Activated T-helper 1 cell treated with anti-CD3 and anti-CD28 coated beads, Interleukin-12 subunit alpha, Interleukin-12 subunit beta, Interleukin-2, Interleukin-4 antibody, amounts not matched to agents 30 ng/mL and 10 ng/mL and 1 ng/mL, durations not matched to agents 14 hours and 24 hours and 36 hours (primary cell): ENCODE measurements around the gene LRCH1. TPM values are rescaled to one million over a fixed set of nuclear protein-coding genes. Genes with fewer than 3 reads are reported as not detected.
"Not testable (repeated sequence)": the region's sequence is repeated elsewhere in the genome, so short reads cannot be mapped to it uniquely, and the experiment has no call there.

Source experiments
- DNase-seq: peaks from one replicate; pipeline ENCODE4 v3.0.0; 2021; ENCODE audit warnings: low spot score
- H3K27ac Mint-ChIP-seq: one replicate; pipeline ENCODE4 v1.8.0; 2021; ENCODE audit warnings: mild to moderate bottlenecking, mixed read lengths
- H3K27me3 Mint-ChIP-seq: one replicate; pipeline ENCODE4 v1.8.0; 2022; ENCODE audit warnings: mild to moderate bottlenecking, moderate library complexity, mixed read lengths; ENCODE audit not compliant: insufficient read depth
- H3K36me3 Mint-ChIP-seq: one replicate; pipeline ENCODE4 v1.8.0; 2021; ENCODE audit warnings: low read depth, mixed read lengths
- H3K4me1 Mint-ChIP-seq: one replicate; pipeline ENCODE4 v1.8.0; 2021; ENCODE audit warnings: low read depth, mixed read lengths
- H3K4me3 Mint-ChIP-seq: one replicate; pipeline ENCODE4 v1.8.0; 2021; ENCODE audit warnings: mild to moderate bottlenecking, moderate library complexity, mixed read lengths
- H3K9me3 Mint-ChIP-seq: one replicate; pipeline ENCODE4 v1.8.0; 2021; ENCODE audit warnings: mixed read lengths
- intact Hi-C: fragments of 100-400 bp; cut with micrococcal nuclease; formaldehyde crosslinking; loops from one replicate; pipeline ENCODE4 v1.15.1; 2024
- total RNA-seq: library from RNA; stranded (reverse); gene quantifications from 2 replicates; pipeline ENCODE4 v1.2.3, GENCODE V29; 2022

The LRCH1 gene
- total RNA-seq, 1 donor from 2014 or later = 20.3 TPM

DNA sequence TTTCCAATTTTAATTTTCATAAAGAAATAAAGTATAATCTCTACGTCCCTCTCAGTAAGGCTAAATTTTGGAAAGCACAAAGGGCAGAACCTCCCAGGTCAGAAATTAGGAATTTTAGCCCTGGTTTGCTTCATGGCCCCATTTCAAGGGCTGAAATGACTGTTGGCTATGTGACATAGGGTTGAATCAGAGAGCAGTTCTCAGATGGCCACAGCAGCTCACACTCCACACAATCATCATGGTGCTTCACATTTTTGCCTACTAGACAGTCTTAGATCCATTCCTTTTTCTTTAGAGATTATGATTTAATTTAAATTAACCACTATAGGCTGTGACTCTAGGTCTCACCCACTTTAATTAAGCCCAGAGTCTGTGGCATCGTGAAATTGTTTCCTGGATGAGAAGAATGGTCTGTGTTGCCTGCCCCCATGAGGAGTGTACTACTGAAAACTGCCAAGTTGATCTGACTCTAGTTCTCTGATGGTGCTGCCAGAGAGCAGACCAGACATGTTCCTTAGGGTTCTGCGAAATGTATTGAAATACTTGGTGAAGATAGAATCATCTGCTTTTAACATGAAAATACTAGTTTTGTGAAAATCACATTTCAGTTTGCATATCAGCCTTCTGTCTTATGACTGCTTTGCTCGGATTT lies 186.6 kb downstream of the LRCH1 start:
- no peak for DNase-seq
- peaks cover 22% of the 10 kb centered on the region for H3K36me3 Mint-ChIP-seq

DNA sequence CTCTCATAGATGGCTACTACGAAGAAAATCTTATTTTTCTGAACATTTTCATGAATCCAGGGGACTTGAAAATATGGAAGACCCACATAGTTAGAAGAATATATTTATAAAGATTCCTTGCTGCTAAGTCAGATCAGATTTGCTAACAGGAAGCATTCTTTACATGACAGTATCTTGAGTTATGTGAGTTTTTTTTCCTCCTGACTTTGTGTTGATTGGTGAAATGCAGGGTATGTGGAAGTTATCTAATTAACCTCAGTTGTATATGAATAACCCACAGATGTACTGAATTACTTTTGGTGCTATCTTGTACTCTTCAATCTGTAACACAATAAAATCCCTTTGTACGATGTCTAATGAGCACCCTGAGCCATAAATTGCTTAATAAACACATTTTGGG lies 190.2 kb downstream of the LRCH1 start:
- Mint-ChIP-seq H3K4me1 (peaks cover 8% of the 10 kb centered on the region), H3K9me3 (no peaks in the 10 kb centered on the region), H3K4me3 (no peak overlapping the region), H3K36me3 (peaks cover 24% of the 10 kb centered on the region), H3K27me3 (no peaks in the 10 kb centered on the region), H3K27ac (no peak overlapping the region)
- DNase-seq = no peak
- intact Hi-C loops = no loop called here

More for the DNA sequence above, 186.6 kb downstream of the LRCH1 start:
- H3K27ac Mint-ChIP-seq = no peak overlapping the region
- no peaks in the 10 kb centered on the region for H3K4me1 Mint-ChIP-seq
- intact Hi-C loops = no loop called here
- H3K9me3 Mint-ChIP-seq = no peaks in the 10 kb centered on the region
- H3K4me3 Mint-ChIP-seq = no peak overlapping the region
- no peaks in the 10 kb centered on the region for H3K27me3 Mint-ChIP-seq

DNA sequence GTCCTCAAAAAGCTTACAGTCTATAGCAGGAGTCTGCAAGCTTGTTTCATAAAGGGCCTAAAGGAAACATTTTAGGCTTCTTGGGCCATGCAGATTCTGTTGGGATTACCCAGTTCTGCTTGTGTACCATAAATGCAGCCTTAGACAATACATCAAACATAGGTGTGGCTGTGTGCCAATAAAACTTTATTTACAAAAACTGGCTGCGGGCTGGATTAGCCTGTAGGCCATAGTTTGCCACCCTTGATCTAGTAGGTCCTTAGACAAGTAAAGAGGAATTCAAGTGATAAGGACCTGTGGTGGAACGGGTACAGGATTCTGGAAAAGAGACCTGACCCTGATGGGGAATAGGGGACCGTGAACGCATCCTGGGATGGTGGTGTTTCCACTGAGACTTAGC lies 192.1 kb downstream of the LRCH1 start:
- Mint-ChIP-seq H3K9me3 (no peaks in the 10 kb centered on the region), H3K4me3 (no peak overlapping the region), H3K27me3 (no peaks in the 10 kb centered on the region), H3K27ac (no peak overlapping the region), H3K4me1 (peaks cover 21% of the 10 kb centered on the region), H3K36me3 (peaks cover 32% of the 10 kb centered on the region)
- intact Hi-C loops = no loop called here
- DNase-seq = no peak

DNA sequence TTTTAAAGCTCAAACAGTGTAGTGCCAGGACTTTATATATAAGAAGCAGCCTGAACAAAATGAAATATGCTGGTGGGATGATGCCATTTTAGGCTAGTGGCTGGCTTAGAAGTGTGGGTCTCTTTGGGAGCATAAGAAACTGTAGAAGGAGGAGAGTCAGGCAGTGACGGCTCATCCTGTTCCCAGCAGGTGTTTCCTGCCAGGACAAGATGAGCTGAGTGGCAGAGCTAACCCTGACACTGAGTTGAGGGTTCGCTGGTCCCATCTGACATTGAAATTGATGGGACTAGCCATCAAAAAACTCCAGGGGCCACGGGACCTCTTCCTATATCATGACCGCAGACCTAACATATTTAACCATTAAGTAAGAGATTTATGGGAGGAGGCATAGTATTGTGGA lies 192.7 kb downstream of the LRCH1 start:
- H3K4me3 Mint-ChIP-seq = no peak overlapping the region
- intact Hi-C loops = no loop called here
- peaks cover 27% of the 10 kb centered on the region for H3K4me1 Mint-ChIP-seq
- no peak overlapping the region for H3K27ac Mint-ChIP-seq
- H3K9me3 Mint-ChIP-seq = no peaks in the 10 kb centered on the region
- peaks cover 39% of the 10 kb centered on the region for H3K36me3 Mint-ChIP-seq
- no peak for DNase-seq
- no peaks in the 10 kb centered on the region for H3K27me3 Mint-ChIP-seq

DNA sequence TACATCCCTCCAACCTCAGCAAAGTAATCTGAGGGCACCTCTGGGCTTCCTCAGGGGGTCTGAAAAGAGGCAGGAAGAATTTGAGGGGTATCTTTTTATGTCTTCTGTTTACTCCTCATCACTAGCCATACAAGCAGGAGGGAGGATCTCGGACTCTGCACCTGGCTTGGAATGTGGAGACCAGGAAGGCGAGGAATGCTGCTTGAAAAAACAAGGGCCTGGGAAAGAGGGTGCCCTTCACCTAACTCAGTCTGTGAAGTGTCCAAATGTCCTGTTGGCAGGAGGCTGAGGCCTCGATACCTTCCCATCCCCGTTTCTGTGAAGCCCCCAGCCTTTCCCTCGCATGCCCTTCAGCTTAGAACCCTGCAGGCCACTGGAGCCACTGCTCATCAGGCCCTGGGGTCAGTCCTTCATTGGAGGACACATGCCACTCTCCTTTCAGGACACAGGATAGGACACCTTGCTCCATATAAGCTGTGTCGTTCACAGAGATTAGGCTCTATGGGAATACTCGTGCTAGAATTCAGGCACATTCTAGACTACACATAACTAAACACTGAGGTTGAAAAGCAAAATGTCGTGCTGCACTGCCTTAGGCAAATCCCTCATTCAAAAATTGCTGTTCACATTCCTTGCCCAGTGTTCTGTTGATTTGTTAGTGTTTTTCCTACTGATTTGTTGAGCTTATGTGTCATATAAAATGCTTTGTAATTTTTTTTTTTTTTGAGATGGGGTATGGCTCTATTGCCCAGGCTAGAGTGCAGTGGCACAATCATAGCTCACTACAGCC lies 194.3 kb downstream of the LRCH1 start:
- H3K4me3 Mint-ChIP-seq = no peak overlapping the region
- intact Hi-C loops = no loop called here
- H3K27ac Mint-ChIP-seq = no peak overlapping the region
- no peaks in the 10 kb centered on the region for H3K27me3 Mint-ChIP-seq
- peaks cover 41% of the 10 kb centered on the region for H3K4me1 Mint-ChIP-seq
- no peak for DNase-seq
- H3K9me3 Mint-ChIP-seq = no peaks in the 10 kb centered on the region
- peaks cover 31% of the 10 kb centered on the region for H3K36me3 Mint-ChIP-seq

DNA sequence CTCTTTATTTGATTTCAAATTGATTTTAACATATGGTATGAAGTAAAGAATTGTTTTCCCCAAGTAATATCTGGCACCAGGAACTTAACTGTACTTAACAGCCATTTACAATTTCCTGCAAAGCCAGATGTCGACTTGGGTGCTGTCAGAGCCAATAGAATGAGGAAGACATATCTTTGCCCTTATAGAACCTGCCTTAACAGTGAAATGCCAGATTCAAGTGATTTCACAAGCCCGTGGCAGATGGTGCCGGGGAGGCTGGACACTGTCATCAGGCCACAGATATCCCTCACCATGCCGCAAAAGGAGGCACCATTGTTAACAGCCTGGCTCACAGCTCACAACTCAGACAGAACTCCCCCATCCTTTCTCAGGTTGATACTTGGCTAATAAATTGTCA lies 195.3 kb downstream of the LRCH1 start:
- Mint-ChIP-seq H3K27me3 (no peaks in the 10 kb centered on the region), H3K4me1 (peaks cover 49% of the 10 kb centered on the region), H3K4me3 (no peak overlapping the region), H3K27ac (no peak overlapping the region), H3K36me3 (peaks cover 31% of the 10 kb centered on the region), H3K9me3 (no peaks in the 10 kb centered on the region)
- no peak for DNase-seq
- intact Hi-C loops = no loop called here

DNA sequence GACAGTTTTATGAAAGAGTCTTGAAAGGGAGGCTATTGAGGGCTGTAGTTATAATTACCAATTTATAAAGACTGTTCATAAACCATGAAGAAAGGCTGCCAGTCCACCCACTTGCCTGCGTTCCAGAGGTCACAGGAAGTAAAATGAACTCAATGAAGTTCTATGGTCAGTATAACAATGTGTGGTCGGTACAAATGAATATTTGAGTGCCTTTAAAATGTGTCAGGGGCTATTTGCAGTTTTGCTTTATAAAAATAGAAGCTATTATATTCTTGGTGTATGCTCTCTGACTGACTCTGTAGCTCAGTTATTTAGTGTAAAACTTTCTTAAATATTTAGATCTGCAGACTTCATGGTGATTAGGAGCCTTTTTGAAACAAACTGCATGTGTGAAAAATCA lies 197.0 kb downstream of the LRCH1 start:
- peaks cover 35% of the 10 kb centered on the region for H3K36me3 Mint-ChIP-seq
- peaks cover 55% of the 10 kb centered on the region for H3K4me1 Mint-ChIP-seq
- DNase-seq = no peak
- intact Hi-C loops = loop anchor here (5.0 kb wide), 2 partner anchors 83 to 573 kb away; no protein-coding TSS in a partner anchor
- no peak overlapping the region for H3K4me3 Mint-ChIP-seq
- no peaks in the 10 kb centered on the region for H3K9me3 Mint-ChIP-seq
- no peaks in the 10 kb centered on the region for H3K27me3 Mint-ChIP-seq
- no peak overlapping the region for H3K27ac Mint-ChIP-seq

DNA sequence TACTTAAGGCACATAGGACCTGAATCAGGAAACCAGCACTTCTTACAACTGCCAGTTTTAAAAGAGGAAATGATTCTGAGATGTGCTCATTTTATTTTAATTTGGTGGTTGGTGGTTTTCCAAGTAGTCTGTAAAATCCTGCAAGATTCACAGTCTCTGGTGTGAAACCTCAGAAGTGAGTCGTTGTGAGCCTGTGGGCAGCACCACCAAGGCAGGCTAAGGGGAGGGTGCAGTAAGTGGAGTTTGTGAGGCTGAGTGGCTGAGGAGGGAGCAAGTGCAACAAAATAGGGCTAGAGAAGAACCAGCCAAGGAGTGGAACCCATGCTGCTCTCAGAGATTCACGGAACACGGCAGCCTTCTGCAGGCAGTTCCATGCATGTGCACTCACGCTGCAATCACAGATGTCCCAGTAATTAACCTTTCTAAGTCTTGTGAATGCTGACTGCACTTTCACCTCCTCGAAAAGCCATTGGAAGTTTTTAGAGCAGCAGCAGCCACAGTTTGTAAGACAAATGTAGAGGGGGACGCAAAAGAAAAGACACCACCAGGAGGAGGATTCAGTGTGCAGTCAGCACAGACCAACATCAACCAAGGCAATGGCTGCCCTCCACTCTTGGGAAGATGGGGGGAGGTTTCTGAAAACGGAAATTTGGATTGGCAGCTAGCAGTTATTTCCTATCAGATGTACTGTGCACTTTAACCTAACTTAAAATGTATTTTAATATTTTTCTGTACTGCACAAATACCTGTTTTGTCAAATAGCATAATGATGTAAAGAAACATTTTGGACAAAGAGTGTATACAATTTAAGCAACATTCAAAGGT lies 199.1 kb downstream of the LRCH1 start:
- peaks cover 47% of the 10 kb centered on the region for H3K4me1 Mint-ChIP-seq
- H3K27ac Mint-ChIP-seq = peak overlapping the region; percentile 69

DNA sequence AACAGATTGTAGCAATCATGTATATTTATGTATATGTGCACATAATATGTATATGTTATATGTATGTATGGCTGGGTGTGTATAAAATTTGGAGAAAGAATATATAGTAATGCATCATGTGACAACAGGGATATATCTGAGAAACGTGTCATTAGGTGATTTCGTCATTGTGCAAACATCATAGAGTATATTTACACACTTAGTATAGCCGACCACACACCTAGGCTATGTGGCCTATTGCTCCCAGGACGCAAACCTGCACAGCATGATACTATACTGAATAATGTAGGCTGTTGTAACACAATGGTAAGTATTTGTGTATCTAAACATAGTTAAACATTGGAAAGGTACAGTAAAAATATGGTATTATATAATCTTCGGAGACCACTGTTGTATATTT lies 200.2 kb downstream of the LRCH1 start:
- peaks cover 25% of the 10 kb centered on the region for H3K36me3 Mint-ChIP-seq

More for the DNA sequence above, 199.1 kb downstream of the LRCH1 start:
- Mint-ChIP-seq H3K27me3 (no peaks in the 10 kb centered on the region), H3K4me3 (peak overlapping the region; percentile 5), H3K9me3 (no peaks in the 10 kb centered on the region), H3K36me3 (peaks cover 26% of the 10 kb centered on the region)
- intact Hi-C loops = loop anchor here (1.0 to 5.0 kb wide), 7 partner anchors 45 to 575 kb away; partner anchors contain the start of gene ESD
- peak; percentile 66 for DNase-seq

DNA sequence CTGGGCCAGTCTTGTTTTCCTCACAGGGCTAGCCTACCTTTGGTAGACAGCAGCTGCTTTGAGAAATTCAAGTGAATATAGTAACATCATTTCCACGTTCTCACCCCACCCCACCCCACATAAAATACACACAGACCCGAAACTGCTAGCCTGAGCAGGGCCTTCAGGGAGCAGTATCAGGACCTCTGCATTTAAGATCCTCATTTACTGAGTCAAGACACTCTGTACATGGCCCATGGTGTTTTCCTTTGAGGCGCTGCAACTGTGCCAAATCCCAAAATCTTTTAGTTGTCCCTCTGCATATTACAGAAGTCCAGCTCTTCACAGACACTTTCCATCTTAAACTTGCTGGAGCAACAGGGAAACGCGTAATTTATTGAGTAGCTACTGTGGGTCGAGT lies 200.9 kb downstream of the LRCH1 start:
- H3K27me3 Mint-ChIP-seq = no peaks in the 10 kb centered on the region
- H3K4me1 Mint-ChIP-seq = peaks cover 53% of the 10 kb centered on the region
- intact Hi-C loops = loop anchor here (5.0 kb wide), 2 partner anchors 87 to 577 kb away; no protein-coding TSS in a partner anchor
- H3K27ac Mint-ChIP-seq = no peak overlapping the region
- no peak for DNase-seq
- H3K36me3 Mint-ChIP-seq = peaks cover 19% of the 10 kb centered on the region
- H3K4me3 Mint-ChIP-seq = no peak overlapping the region
- no peaks in the 10 kb centered on the region for H3K9me3 Mint-ChIP-seq

More for the DNA sequence above, 200.2 kb downstream of the LRCH1 start:
- Mint-ChIP-seq H3K27me3 (no peaks in the 10 kb centered on the region), H3K9me3 (no peaks in the 10 kb centered on the region), H3K27ac (no peak overlapping the region), H3K4me1 (peaks cover 50% of the 10 kb centered on the region), H3K4me3 (no peak overlapping the region)
- intact Hi-C loops = loop anchor here (5.0 kb wide), 2 partner anchors 86 to 576 kb away; no protein-coding TSS in a partner anchor
- no peak for DNase-seq

DNA sequence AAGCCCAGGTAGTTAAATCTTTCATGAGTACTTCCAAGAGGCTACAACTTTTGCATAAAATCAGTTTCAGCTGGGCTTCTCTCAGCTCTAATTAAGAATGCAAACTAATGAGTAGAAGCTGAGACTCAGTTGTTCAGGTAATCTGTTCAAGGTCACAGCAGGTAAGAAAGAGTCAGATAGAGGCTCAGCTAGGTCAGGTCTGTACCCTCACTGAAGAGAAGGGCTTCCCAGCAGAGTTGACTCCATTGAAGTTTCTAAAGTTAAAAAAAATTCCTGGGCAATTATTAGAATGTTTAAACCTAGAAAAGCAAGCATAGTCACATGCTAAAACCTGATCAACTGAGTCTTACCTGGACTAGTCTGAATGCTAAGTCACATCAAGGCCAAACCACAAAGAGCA lies 201.8 kb downstream of the LRCH1 start:
- Mint-ChIP-seq H3K4me1 (peaks cover 53% of the 10 kb centered on the region), H3K27ac (no peak overlapping the region), H3K9me3 (no peaks in the 10 kb centered on the region), H3K36me3 (peaks cover 17% of the 10 kb centered on the region), H3K27me3 (no peaks in the 10 kb centered on the region), H3K4me3 (no peak overlapping the region)
- intact Hi-C loops = loop anchor here (5.0 kb wide), 2 partner anchors 88 to 578 kb away; no protein-coding TSS in a partner anchor
- no peak for DNase-seq

DNA sequence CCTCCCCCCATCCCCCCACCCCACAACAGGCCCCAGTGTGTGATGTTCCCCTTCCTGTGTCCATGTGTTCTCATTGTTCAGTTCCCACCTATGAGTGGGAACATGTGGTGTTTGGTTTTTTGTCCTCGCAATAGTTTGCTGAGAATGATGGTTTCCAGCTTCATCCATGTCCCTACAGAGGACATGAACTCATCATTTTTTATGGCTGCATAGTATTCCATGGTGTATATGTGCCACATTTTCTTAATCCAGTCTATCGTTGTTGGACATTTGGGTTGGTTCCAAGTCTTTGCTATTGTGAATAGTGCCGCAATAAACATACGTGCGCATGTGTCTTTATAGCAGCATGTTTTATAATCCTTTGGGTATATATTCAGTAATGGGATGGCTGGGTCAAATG lies 202.5 kb downstream of the LRCH1 start:
- Mint-ChIP-seq H3K4me1 (peaks cover 52% of the 10 kb centered on the region), H3K36me3 (peaks cover 15% of the 10 kb centered on the region)
- DNase-seq, H3K4me3 Mint-ChIP-seq, H3K9me3 Mint-ChIP-seq, intact Hi-C loops, H3K27ac Mint-ChIP-seq, H3K27me3 Mint-ChIP-seq: not testable (repeated sequence)
